ENCODE data around the gene HMG20A.

DNA sequence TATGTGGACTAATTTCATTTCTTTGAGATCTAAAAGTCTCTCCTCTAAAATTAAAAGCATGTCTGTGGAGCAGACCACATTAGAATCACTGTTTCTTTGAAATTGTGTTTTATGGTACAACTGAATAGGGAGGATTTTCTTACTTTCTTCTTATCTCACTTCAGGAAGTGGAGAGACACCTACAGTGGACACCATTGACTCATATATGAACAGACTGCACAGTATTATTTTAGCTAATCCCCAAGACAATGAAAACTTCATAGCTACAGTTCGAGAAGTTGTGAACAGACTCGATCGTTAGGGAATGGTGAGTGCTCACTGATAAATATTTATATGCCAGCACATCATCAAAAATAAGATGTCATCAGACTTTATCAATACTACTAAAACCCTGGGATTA lies 58.3 kb downstream of the HMG20A start:
- TF ChIP-seq TAF1 (IDR thresholded peaks at IDR 0.05; ENCODE audit: low read depth) = no peak
- TF ChIP-seq EZH2 (IDR thresholded peaks at IDR 0.05; ENCODE audit: borderline replicate concordance, insufficient read depth, low read length, poor library complexity, severe bottlenecking) = no peak
- TF ChIP-seq, protein P1, sequence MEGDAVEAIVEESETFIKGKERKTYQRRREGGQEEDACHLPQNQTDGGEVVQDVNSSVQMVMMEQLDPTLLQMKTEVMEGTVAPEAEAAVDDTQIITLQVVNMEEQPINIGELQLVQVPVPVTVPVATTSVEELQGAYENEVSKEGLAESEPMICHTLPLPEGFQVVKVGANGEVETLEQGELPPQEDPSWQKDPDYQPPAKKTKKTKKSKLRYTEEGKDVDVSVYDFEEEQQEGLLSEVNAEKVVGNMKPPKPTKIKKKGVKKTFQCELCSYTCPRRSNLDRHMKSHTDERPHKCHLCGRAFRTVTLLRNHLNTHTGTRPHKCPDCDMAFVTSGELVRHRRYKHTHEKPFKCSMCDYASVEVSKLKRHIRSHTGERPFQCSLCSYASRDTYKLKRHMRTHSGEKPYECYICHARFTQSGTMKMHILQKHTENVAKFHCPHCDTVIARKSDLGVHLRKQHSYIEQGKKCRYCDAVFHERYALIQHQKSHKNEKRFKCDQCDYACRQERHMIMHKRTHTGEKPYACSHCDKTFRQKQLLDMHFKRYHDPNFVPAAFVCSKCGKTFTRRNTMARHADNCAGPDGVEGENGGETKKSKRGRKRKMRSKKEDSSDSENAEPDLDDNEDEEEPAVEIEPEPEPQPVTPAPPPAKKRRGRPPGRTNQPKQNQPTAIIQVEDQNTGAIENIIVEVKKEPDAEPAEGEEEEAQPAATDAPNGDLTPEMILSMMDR (IDR thresholded peaks at IDR 0.05; ENCODE audit: poor library complexity, severe bottlenecking) = no peak
- TF ChIP-seq, protein P2, sequence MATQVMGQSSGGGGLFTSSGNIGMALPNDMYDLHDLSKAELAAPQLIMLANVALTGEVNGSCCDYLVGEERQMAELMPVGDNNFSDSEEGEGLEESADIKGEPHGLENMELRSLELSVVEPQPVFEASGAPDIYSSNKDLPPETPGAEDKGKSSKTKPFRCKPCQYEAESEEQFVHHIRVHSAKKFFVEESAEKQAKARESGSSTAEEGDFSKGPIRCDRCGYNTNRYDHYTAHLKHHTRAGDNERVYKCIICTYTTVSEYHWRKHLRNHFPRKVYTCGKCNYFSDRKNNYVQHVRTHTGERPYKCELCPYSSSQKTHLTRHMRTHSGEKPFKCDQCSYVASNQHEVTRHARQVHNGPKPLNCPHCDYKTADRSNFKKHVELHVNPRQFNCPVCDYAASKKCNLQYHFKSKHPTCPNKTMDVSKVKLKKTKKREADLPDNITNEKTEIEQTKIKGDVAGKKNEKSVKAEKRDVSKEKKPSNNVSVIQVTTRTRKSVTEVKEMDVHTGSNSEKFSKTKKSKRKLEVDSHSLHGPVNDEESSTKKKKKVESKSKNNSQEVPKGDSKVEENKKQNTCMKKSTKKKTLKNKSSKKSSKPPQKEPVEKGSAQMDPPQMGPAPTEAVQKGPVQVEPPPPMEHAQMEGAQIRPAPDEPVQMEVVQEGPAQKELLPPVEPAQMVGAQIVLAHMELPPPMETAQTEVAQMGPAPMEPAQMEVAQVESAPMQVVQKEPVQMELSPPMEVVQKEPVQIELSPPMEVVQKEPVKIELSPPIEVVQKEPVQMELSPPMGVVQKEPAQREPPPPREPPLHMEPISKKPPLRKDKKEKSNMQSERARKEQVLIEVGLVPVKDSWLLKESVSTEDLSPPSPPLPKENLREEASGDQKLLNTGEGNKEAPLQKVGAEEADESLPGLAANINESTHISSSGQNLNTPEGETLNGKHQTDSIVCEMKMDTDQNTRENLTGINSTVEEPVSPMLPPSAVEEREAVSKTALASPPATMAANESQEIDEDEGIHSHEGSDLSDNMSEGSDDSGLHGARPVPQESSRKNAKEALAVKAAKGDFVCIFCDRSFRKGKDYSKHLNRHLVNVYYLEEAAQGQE (IDR thresholded peaks at IDR 0.05; ENCODE audit: borderline replicate concordance) = no peak
- no peak for TF ChIP-seq POLR2AphosphoS5 (IDR thresholded peaks at IDR 0.05)
- no peak for TF ChIP-seq EP300 (conservative IDR thresholded peaks at IDR 0.05; ENCODE audit: poor library complexity, severe bottlenecking)
